GM12892 (cell line): Measurements from ENCODE around the gene ARPC5.

Experiments used
- POLR2AphosphoS5 ChIP-seq: IDR thresholded peaks from 2 replicates; pipeline ENCODE4 v1.6.1; 2011; ENCODE audit warnings: low read depth, low read length, control low read depth
- TAF1 ChIP-seq: IDR thresholded peaks from 2 replicates; pipeline ENCODE4 v1.6.1; 2011; ENCODE audit warnings: low read depth, mild to moderate bottlenecking, control low read depth, low read length, borderline replicate concordance

DNA sequence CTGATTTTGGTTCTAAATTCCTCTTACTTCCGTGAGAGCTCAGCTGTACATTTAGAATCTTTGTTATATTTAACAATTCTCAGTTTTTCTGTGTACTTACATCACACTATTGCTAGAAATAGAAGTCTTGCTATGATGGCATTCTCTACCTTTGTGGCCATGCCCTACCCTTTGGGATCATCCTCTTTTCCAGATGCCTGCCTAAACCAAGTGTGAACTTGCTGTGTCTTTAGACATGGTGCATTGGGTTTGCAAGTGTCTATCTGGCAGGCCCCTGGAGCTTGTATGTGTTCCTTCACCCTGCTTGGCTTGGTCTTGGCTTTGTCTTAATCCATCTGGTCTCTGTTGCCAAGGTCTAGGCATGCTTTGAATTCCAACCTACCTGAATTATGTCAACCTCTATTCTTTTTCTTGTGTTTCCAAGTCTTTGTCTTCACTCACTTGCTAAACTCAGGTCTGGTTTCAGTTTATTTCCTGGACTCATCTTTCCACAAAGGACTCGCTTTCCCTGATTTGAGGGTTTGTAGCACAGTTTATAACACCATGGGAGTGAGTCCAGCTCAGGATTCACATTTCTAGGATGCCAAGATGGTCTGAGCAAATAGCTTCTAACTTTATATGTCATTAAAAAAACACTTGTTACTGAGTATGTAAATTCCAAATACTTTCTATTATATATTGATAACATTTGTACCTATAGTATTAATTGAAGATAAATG lies 38.2 kb upstream of the ARPC5 start:
- TF ChIP-seq POLR2AphosphoS5 = no peak
- TF ChIP-seq TAF1 = no peak
